ENCODE measurements around the gene JAM2. TPM values are rescaled to one million over a fixed set of nuclear protein-coding genes. Genes with fewer than 3 reads are reported as not detected.
"Not testable (repeated sequence)": the region's sequence is repeated elsewhere in the genome, so short reads cannot be mapped to it uniquely, and the experiment has no call there.

JAM2 gene
- polyA plus RNA-seq, 1 experiment = 0.21 TPM

- ChIA-PET POLR2A (no interaction called here), CTCF (no interaction called here)
- no peak for DNase-seq (ENCODE audit: low read depth)
- no peaks in the 10 kb centered on the region for H3K27me3 ChIP-seq (ENCODE audit: control insufficient read depth, insufficient read depth, low read length)
- TF ChIP-seq CTCF (IDR thresholded peaks at IDR 0.05; ENCODE audit: insufficient read depth, low read depth, low read length) = no peak
- no peak overlapping the region for H3K4me3 ChIP-seq (ENCODE audit: low read depth, low read length)
- no peaks in the 10 kb centered on the region for H3K36me3 ChIP-seq (ENCODE audit: control insufficient read depth, insufficient read depth, low read length)
Measured at GRCh38 chr21:25687787-25688186, 48.7 kb downstream of the JAM2 start.

GRCh38 chr21:25688275-25689155 lies 49.5 kb downstream of the JAM2 start:
- no peak for DNase-seq (ENCODE audit: low read depth)
- ChIA-PET POLR2A (no interaction called here), CTCF (interaction anchor here (1.0 to 2.9 kb wide), 2 partner anchors 12 to 80 kb away, joined by 5 to 9 read pairs; no protein-coding TSS in a partner anchor)
- Histone ChIP-seq H3K27me3 (ENCODE audit: control insufficient read depth, insufficient read depth, low read length) (no peaks in the 10 kb centered on the region), H3K36me3 (ENCODE audit: control insufficient read depth, insufficient read depth, low read length) (no peaks in the 10 kb centered on the region), H3K4me3 (ENCODE audit: low read depth, low read length) (no peak overlapping the region)
- TF ChIP-seq CTCF (IDR thresholded peaks at IDR 0.05; ENCODE audit: insufficient read depth, low read depth, low read length) = no peak

- no peak for TF ChIP-seq CTCF (IDR thresholded peaks at IDR 0.05; ENCODE audit: insufficient read depth, low read depth, low read length)
- no peaks in the 10 kb centered on the region for H3K27me3 ChIP-seq (ENCODE audit: control insufficient read depth, insufficient read depth, low read length)
- DNase-seq (ENCODE audit: low read depth) = no peak
- no peaks in the 10 kb centered on the region for H3K36me3 ChIP-seq (ENCODE audit: control insufficient read depth, insufficient read depth, low read length)
- no peak overlapping the region for H3K4me3 ChIP-seq (ENCODE audit: low read depth, low read length)
- ChIA-PET CTCF (interaction anchor here (1.0 to 2.9 kb wide), 2 partner anchors 11 to 81 kb away, joined by 5 to 9 read pairs; no protein-coding TSS in a partner anchor), POLR2A (no interaction called here)
Measured at GRCh38 chr21:25689226-25689625, 50.2 kb downstream of the JAM2 start.

- ChIA-PET CTCF (no interaction called here), POLR2A (interaction anchor here (0.7 kb wide), 1 partner anchor 51 kb away, joined by 5 read pairs; no protein-coding TSS in a partner anchor)
- no peak overlapping the region for H3K4me3 ChIP-seq (ENCODE audit: low read depth, low read length)
- no peaks in the 10 kb centered on the region for H3K36me3 ChIP-seq (ENCODE audit: control insufficient read depth, insufficient read depth, low read length)
- DNase-seq (ENCODE audit: low read depth) = no peak
- no peaks in the 10 kb centered on the region for H3K27me3 ChIP-seq (ENCODE audit: control insufficient read depth, insufficient read depth, low read length)
- TF ChIP-seq CTCF (IDR thresholded peaks at IDR 0.05; ENCODE audit: insufficient read depth, low read depth, low read length) = no peak
Measured at GRCh38 chr21:25691976-25692375, 52.9 kb downstream of the JAM2 start.

- H3K36me3 ChIP-seq (ENCODE audit: control insufficient read depth, insufficient read depth, low read length); DNase-seq (ENCODE audit: low read depth); H3K27me3 ChIP-seq (ENCODE audit: control insufficient read depth, insufficient read depth, low read length); POLR2A ChIA-PET; H3K4me3 ChIP-seq (ENCODE audit: low read depth, low read length); CTCF ChIA-PET: not testable (repeated sequence)
Measured at GRCh38 chr21:25695461-25695860, 56.4 kb downstream of the JAM2 start.

Data from BJ (cell line).